ENCODE measurements around the gene PCDHGA6.

GRCh38 chr5:141399555-141400258 is 26.0 kb downstream of the PCDHGA6 start:
- TF ChIP-seq ZNF639 (tag by site-specific recombination; IDR thresholded peaks at IDR 0.05), result no peak
- TF ChIP-seq CTCF (tag by site-specific recombination; IDR thresholded peaks at IDR 0.05), result no peak
- no peak for TF ChIP-seq ZNF560 (tag by site-specific recombination; IDR thresholded peaks at IDR 0.05; ENCODE audit: borderline replicate concordance)
- no peak for TF ChIP-seq GLI4 (tag by site-specific recombination; IDR thresholded peaks at IDR 0.05)
- TF ChIP-seq ZNF140 (tag by site-specific recombination; IDR thresholded peaks at IDR 0.05), result no peak
- no peak for TF ChIP-seq TCF7L2 (IDR thresholded peaks at IDR 0.05; ENCODE audit: borderline replicate concordance, low read depth, low read length)
- no peak for TF ChIP-seq ZNF302 (tag by site-specific recombination; IDR thresholded peaks at IDR 0.05; ENCODE audit: low read depth)
- TF ChIP-seq ZNF843 (tag by site-specific recombination; IDR thresholded peaks at IDR 0.05), result no peak
- no peak for TF ChIP-seq ZNF571 (tag by site-specific recombination; IDR thresholded peaks at IDR 0.05)
- TF ChIP-seq ZNF184 (tag by site-specific recombination; IDR thresholded peaks at IDR 0.05), result no peak
- no peak for TF ChIP-seq ZNF274 (IDR thresholded peaks at IDR 0.05; ENCODE audit: low read length)
- TF ChIP-seq ZNF274 (tag by site-specific recombination; IDR thresholded peaks at IDR 0.05; ENCODE audit: borderline replicate concordance), result no peak
- no peak for TF ChIP-seq ZBTB7A (tag by site-specific recombination; IDR thresholded peaks at IDR 0.05; ENCODE audit: low read depth)
- TF ChIP-seq REST (tag by site-specific recombination; IDR thresholded peaks at IDR 0.05), result no peak

Data from HEK293 (cell line).